Memory B cell (primary cell): ENCODE measurements around the gene ARF1.

ENCODE experiments used
- ATAC-seq: fragments of 150-1000 bp; cut with Tn5 transposase; 2 replicates; pipeline ENCODE4 v1.10.0; 2021; ENCODE audit warnings: low read depth, mild to moderate bottlenecking, moderate library complexity
- DNase-seq, 2 donors: peaks; one replicate each; pipeline ENCODE4 v3.0.0; 2022; ENCODE audit warnings: low spot score in 2 of 2
- H3K27ac Mint-ChIP-seq: one replicate; pipeline ENCODE4 v1.8.0; 2022; ENCODE audit warnings: mild to moderate bottlenecking, moderate library complexity, mixed read lengths
- H3K27me3 Mint-ChIP-seq: one replicate; pipeline ENCODE4 v1.8.0; 2022; ENCODE audit warnings: mixed read lengths
- H3K36me3 Mint-ChIP-seq: one replicate; pipeline ENCODE4 v1.8.0; 2022; ENCODE audit warnings: mild to moderate bottlenecking, mixed read lengths
- H3K4me1 Mint-ChIP-seq: one replicate; pipeline ENCODE4 v1.8.0; 2022; ENCODE audit warnings: mixed read lengths
- H3K4me3 Mint-ChIP-seq: one replicate; pipeline ENCODE4 v1.8.0; 2022; ENCODE audit warnings: mild to moderate bottlenecking, moderate library complexity, mixed read lengths
- H3K9me3 Mint-ChIP-seq: one replicate; pipeline ENCODE4 v1.8.0; 2022; ENCODE audit warnings: mixed read lengths

Gene ARF1

DNA sequence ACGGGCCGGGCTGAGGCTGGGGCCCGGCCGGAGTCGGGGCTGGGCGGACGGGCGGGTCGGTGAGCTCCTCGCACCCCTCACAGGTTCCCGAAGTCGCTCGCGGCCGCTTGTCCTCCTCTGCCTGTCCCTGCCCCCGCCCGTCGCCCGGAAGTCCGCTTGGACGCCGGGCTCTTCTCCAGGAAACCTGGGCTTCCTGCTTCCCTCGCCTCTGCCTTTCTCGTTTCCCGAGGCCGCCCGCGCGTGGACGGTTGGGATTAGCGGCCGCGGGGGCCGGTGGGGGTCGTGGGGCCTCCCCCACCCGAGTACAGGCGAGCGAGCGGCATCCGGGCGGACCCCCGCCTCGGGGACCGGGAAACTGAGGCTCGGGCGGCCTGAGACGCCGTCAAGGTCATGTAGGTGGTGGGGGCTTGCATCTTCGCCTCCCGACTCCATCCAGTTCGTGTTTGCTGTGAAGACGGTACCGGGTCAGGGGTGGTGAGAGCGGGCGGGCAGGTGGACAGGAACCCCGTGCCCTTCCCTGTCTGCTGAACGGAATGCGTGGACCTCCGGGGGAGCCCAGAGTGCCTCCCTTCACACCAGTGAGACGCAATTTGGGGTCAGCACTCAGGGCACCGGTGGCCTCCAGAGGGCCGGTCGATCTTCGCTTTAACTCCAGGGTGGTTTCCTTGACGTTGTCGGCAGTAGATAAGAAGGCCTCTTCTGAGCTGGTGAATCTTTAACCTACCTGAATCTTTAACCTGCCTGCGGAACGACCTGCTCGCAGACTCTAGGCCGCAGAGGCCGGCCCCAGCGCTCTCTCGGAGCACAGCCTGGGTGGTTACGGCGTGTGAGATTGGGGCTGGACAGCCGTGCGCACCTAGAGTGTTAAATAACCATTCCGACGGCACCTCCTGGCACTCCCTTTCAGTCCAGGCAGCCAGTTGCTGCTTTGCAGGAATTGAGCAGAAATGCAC, 686 bp downstream of the ARF1 start:
- ATAC-seq (peak; percentile 16), DNase-seq (no peak)
- H3K4me1 Mint-ChIP-seq, result peaks cover 51% of the 10 kb centered on the region
- peaks cover 5% of the 10 kb centered on the region for H3K36me3 Mint-ChIP-seq
- H3K4me3 Mint-ChIP-seq, result peak overlapping the region; percentile 91
- H3K9me3 Mint-ChIP-seq, result no peaks in the 10 kb centered on the region
- peak overlapping the region; percentile 92 for H3K27ac Mint-ChIP-seq
- H3K27me3 Mint-ChIP-seq, result no peaks in the 10 kb centered on the region

DNA sequence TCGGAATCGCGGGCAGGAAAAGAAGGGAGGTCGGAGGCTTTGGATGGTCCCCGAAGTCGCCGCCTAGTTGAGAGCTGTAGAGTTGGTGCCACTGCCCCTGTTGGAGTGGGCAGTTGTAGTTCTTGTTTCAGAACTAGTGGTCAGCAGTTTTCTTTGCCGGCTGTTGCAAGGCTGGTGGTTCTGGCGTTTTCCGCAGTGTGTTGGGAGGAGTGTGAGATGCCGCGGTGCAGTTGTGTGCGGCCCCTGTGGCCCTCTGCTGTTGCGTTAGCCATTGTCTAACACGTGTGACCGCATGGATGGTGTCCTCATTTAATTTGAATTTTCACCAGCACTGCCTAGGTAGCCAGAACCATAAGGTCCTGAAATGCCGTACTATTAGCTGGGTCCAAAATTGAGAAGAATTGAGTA, 1.4 kb downstream of the ARF1 start:
- H3K36me3 Mint-ChIP-seq, result peaks cover 5% of the 10 kb centered on the region
- ATAC-seq (no peak), DNase-seq (no peak)
- H3K27ac Mint-ChIP-seq, result peak overlapping the region; percentile 92
- H3K9me3 Mint-ChIP-seq, result no peaks in the 10 kb centered on the region
- H3K27me3 Mint-ChIP-seq, result no peaks in the 10 kb centered on the region
- peak overlapping the region; percentile 91 for H3K4me3 Mint-ChIP-seq
- H3K4me1 Mint-ChIP-seq, result peaks cover 54% of the 10 kb centered on the region

DNA sequence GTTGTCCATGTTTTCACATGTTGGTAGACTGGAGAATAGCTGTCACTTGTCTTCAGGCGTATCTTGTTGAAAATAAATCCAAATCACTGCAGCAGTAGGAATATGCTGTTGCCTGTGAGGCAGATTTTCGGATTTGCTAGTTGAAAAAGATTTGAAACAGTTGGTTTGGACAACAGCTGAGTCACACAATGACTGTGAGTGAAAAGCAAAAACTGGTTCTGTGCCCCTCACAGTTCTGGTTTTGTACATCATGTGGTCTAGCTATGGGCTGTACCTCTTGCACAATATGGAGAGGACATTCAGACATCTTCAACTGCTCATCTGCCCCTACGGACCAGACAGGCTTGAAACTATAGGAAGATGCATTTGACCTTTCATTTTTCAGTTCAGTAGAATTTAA, 1.8 kb downstream of the ARF1 start:
- no peak for ATAC-seq
- Mint-ChIP-seq H3K27me3 (no peaks in the 10 kb centered on the region), H3K27ac (peak overlapping the region; percentile 92), H3K9me3 (no peaks in the 10 kb centered on the region), H3K36me3 (peaks cover 5% of the 10 kb centered on the region), H3K4me1 (peaks cover 57% of the 10 kb centered on the region), H3K4me3 (peak overlapping the region; percentile 91)
- DNase-seq, result no peak

DNA sequence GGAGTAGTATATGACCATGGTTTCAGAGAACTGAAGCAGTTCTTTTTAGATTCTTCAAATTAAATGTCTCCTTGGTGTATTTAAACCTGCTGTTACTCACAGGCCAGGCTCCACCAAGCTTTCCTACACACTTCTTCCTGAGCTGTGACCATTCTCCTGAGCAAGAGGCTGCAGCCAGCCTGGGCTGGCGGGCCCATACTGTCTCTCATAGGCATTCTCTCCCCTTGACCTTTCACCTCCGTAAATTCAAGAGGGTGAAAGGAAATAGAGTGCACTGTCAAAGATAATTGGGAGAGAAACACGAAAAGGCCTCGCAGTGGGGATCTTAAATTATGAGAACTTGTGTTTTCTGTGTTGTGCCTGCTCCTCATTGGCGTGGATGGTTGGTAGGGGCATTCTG, 2.3 kb downstream of the ARF1 start:
- ATAC-seq (no peak), DNase-seq (no peak)
- H3K27ac Mint-ChIP-seq, result peak overlapping the region; percentile 92
- H3K27me3 Mint-ChIP-seq, result no peaks in the 10 kb centered on the region
- peaks cover 61% of the 10 kb centered on the region for H3K4me1 Mint-ChIP-seq
- H3K4me3 Mint-ChIP-seq, result peak overlapping the region; percentile 91
- no peaks in the 10 kb centered on the region for H3K9me3 Mint-ChIP-seq
- H3K36me3 Mint-ChIP-seq, result peaks cover 5% of the 10 kb centered on the region

DNA sequence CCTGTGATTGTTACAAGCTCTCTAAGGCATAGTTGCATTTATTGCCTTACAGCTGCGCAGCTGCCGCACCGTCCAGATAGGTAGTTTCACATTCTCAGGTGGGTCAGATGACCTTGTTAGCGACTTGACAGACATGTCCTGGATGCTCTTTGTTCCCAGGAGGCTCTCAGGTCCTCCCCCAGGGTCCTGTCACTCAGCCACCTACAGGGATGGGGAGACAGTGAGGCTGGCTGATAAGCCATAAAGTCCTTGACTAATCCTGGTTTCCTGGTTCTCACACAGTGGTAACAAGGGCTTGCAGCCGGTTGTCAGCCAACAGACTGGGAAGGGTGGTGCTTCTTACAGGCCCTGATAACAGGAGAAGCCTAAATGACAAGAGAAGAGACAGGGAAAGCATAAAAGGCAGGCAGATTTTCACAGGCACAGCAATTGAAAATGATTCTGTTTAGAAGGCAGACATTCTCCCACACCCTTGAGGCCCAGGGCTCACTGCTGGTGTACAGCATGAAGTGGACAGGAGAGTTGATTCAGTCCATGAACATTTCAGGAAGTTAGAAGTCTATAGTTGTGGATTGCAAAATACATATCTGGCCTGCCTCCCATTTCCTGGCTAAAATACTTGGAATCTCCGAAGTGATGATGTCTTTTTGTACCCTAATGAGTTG, 2.9 kb downstream of the ARF1 start:
- Mint-ChIP-seq H3K4me1 (peaks cover 67% of the 10 kb centered on the region), H3K36me3 (peaks cover 5% of the 10 kb centered on the region), H3K4me3 (peak overlapping the region; percentile 91), H3K27ac (peak overlapping the region; percentile 22), H3K27me3 (no peaks in the 10 kb centered on the region), H3K9me3 (no peaks in the 10 kb centered on the region)
- DNase-seq (no peak), ATAC-seq (no peak)

DNA sequence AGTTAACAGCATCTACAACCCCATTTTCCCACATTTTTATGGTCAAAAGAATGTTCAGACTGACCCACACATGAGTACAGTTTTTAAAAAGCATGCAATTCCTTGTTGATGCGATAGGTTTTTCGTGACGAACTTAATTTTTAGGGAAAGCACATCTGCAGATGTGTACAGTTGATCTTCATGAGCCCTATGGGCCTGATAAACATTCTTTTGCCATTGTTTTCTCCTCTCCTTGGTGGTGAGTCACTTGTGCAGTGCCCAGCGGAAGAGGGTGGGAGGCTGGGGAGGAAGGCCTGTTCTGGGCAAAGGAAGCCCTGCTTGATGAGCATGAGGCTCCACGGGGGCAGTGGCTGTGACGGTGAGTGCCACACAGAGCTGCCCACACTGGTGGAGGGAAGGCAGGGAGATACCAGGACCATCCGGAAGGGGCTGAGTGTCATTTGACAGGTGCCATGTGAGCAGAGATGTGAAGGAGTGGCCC, 5.3 kb downstream of the ARF1 start:
- H3K9me3 Mint-ChIP-seq, result no peaks in the 10 kb centered on the region
- H3K36me3 Mint-ChIP-seq, result peaks cover 5% of the 10 kb centered on the region
- ATAC-seq (no peak), DNase-seq (no peak)
- H3K4me1 Mint-ChIP-seq, result peaks cover 81% of the 10 kb centered on the region
- H3K27me3 Mint-ChIP-seq, result no peaks in the 10 kb centered on the region
- H3K27ac Mint-ChIP-seq, result peak overlapping the region; percentile 79
- H3K4me3 Mint-ChIP-seq, result peak overlapping the region; percentile 56

DNA sequence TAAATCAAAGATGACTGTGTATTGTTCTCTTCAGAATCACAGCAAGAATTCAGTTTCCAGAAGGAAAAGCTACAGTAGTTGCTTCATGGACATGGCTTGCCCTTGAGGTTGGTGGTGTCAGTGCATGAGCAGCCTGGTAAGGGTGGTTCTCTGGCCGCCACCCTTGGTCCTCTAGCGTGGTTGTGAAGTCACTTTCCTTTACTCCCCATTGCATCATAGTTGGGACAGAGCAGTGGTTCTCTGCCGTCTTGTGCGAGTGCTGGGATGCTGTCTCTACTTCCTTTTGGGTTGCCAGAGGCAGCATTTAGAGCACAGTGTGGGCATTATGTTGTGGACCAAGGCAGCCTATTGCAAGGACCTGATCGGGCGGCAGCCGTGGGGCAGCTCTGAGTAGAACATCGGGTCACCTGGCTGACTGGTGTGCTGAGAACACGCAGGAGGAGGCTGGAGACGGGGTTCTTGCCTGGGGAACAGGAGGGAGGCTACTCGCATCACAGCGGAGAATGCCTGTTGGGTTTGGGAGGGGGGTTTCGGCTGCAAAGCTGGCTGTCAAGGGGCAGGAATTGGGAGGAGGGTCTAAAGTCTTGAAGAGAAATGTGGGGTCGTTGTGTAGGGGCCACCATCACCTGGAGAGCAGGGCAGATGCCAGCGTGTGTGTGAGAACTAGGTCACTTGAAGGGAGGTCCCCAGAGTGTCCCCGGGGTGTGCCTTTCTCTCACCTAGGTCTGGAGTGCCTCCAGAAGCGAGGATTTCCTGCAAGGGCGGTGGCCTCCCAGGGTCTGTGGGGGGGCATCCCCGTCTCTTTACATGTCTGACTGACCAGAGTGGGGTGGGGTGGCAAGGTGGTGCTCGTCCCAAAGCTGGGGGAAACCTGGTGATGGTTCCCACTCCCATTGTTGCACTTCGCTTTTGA, 6.3 kb downstream of the ARF1 start:
- ATAC-seq (no peak), DNase-seq (no peak)
- H3K27me3 Mint-ChIP-seq, result no peaks in the 10 kb centered on the region
- H3K4me3 Mint-ChIP-seq, result peak overlapping the region; percentile 65
- H3K36me3 Mint-ChIP-seq, result peaks cover 5% of the 10 kb centered on the region
- peaks cover 75% of the 10 kb centered on the region for H3K4me1 Mint-ChIP-seq
- H3K9me3 Mint-ChIP-seq, result no peaks in the 10 kb centered on the region
- peak overlapping the region; percentile 65 for H3K27ac Mint-ChIP-seq

DNA sequence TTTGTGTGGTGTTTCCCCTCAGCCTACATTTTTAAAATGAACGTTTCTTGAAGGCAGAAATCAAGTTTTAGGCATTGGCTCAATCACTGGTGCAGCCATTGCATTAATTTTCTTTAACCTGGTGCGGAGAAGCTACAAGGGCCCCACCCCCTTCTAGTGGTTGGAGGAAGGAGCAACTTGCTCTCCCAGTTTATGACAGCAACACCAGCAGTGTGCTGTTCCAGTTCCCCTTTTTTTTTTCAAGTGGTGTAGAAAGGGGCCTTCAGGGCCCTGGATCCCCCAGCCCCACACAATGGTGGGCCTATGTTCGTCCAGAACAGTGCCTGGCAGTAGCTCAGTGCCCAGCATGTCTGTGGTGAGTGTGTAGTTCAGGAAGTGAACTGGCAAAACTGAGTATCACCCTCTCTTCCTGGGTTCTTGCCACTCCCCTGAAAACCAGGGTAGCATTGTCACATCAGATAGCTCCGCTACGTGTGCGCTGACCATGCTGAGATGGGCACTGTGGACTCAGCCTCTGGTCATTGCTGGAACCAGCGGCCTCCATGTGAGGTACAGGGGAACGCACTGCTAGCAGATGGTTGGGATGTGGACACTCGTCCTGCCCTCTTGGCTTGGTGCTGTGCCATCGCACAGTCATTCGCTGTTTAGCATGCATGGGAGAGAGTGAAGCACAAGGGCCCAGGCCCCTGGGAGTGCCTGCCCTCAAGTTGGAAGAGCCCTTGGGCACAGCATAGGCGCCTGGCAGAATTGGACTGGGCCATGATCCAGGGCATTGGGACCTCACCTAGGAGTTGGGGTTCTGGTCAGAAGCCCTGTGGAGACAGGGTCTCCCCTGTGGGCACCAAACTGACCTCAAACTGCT, 7.2 kb downstream of the ARF1 start:
- ATAC-seq (peak; percentile 79), DNase-seq (no peak)
- peak overlapping the region; percentile 65 for H3K27ac Mint-ChIP-seq
- H3K4me1 Mint-ChIP-seq, result peaks cover 67% of the 10 kb centered on the region
- H3K27me3 Mint-ChIP-seq, result no peaks in the 10 kb centered on the region
- no peaks in the 10 kb centered on the region for H3K9me3 Mint-ChIP-seq
- peaks cover 13% of the 10 kb centered on the region for H3K36me3 Mint-ChIP-seq
- H3K4me3 Mint-ChIP-seq, result peak overlapping the region; percentile 65

DNA sequence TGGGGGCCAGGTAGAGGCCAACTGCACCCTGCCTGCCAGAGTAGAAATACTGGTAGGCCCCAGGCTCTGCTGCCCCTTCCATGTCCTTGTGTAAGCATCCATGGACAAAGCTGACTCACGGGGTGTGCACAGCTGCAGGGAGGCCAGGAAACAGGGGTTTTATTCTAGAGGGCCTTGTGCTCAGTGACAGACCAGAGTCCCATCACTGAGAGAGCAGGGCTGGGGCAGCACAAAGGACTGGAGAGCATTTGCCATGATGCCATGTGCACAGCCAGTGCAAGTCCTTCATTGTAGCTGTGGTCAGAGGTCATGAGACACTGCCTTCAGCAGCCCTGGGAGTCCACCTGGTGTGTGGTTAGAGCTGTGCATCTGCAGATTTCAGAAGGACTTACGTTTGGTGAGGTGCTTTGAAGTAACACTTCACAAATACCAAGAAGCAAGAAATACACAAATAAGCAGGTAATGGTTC, 8.1 kb downstream of the ARF1 start:
- H3K27me3 Mint-ChIP-seq, result no peaks in the 10 kb centered on the region
- H3K27ac Mint-ChIP-seq, result peak overlapping the region; percentile 65
- H3K4me1 Mint-ChIP-seq, result peaks cover 60% of the 10 kb centered on the region
- peak overlapping the region; percentile 5 for H3K4me3 Mint-ChIP-seq
- H3K9me3 Mint-ChIP-seq, result peaks cover 2% of the 10 kb centered on the region
- no peak for ATAC-seq
- H3K36me3 Mint-ChIP-seq, result peaks cover 18% of the 10 kb centered on the region
- no peak for DNase-seq

DNA sequence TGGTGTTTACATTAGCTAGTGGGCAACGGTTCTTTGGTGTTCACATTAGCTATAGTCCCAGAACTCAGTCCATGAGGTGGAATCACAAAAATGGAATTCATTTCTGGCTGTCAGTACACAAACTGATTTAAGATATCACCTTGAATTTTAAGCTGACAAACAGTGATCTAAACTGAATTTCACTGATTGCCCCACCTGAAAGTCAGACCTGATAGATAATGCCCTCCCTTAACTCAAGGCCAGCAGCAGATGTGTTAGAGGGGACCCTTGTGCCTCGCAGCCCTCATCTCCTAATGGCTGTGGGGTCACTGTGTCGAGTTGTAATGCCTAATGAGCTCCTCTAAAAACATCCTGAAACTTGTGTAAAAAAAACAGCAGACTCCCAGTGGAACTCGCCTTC, 8.6 kb downstream of the ARF1 start:
- no peak for ATAC-seq
- DNase-seq, result no peak
- H3K27me3 Mint-ChIP-seq, result no peaks in the 10 kb centered on the region
- no peak overlapping the region for H3K4me3 Mint-ChIP-seq
- H3K27ac Mint-ChIP-seq, result peak overlapping the region; percentile 65
- peaks cover 2% of the 10 kb centered on the region for H3K9me3 Mint-ChIP-seq
- peaks cover 21% of the 10 kb centered on the region for H3K36me3 Mint-ChIP-seq
- H3K4me1 Mint-ChIP-seq, result peaks cover 60% of the 10 kb centered on the region

DNA sequence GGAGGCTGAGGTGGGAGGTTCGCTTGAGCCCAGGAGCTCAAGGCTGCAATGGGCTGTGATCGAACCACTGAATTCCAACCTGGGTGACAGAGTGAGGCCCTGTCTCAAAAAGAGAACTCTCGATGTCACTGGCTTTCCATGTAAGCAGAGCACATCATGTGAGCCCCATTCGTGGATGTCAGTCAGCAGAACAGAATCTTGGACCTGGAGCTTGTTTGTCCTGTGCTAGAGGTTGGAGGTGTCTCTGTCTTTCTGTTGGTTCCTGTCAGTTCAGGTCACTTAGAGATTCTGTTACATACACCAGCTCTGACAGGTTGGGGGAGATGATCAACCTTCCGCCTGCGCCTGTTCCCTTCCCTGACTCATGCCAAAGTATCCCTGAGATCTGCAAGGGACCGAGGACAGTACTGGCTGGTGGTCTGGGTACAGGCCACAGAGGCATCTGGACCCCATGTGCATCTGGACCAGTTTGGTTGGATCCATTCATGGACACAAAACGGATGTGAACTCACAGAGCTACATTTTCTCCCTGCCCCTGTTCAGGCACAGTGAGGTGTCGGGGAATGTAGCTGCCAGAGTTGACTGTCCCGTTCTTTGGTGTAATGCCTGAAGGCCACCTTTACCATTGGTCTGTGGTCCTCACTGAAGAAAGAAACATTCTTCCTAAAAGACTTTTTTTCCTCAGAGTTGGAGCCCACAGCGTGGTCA, 10.0 kb downstream of the ARF1 start:
- Mint-ChIP-seq H3K27me3 (no peaks in the 10 kb centered on the region), H3K9me3 (peaks cover 2% of the 10 kb centered on the region), H3K36me3 (peaks cover 23% of the 10 kb centered on the region), H3K4me3 (no peak overlapping the region), H3K4me1 (peaks cover 55% of the 10 kb centered on the region), H3K27ac (no peak overlapping the region)
- DNase-seq (no peak), ATAC-seq (no peak)

DNA sequence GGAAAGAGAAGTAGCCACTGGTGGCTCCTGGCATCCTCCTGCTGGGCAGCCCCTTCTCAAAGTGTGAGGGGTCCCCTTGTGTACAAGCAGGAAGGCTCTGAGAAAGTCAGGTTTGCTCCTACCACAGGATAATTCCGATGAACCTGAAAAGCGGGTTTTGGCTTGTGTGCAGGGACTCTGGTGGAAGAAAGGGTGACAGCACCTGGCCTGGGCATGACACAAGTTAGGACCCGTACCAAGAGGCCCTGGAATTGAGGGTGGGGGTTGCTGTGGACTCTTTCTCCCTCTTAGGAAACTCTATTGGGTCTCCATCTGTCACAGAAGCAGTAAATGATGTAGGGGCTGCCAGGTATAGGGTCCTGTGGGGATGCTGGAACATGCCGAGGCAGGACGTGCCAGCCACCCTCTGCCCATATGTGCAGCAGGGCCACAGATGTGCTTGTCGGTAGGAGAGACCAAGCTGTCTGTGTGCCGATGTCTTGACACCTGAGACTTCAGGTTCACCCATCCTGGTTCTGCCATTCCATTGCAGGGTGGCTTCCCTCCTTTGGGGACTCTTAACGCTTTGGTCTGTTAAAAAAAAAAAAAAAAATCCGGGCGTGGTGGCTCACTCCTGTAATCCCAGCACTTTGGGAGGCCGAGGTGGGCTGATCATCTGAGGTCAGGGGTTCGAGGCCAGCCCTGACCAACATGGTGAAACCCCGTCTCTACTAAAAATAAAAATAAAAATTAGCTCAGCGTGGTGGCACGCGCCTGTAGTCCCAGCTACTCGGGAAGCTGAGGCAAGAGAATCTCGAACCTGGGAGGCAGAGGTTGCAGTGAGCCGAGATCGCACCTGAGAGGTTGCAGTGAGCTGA, 10.8 kb downstream of the ARF1 start:
- peaks cover 22% of the 10 kb centered on the region for H3K36me3 Mint-ChIP-seq
- H3K27me3 Mint-ChIP-seq, result no peaks in the 10 kb centered on the region
- no peak overlapping the region for H3K27ac Mint-ChIP-seq

More for the DNA sequence above, 10.8 kb downstream of the ARF1 start:
- peaks cover 2% of the 10 kb centered on the region for H3K9me3 Mint-ChIP-seq
- DNase-seq (no peak), ATAC-seq (no peak)
- H3K4me3 Mint-ChIP-seq, result no peak overlapping the region
- H3K4me1 Mint-ChIP-seq, result peaks cover 48% of the 10 kb centered on the region
